K562 (cell line): ENCODE data around the gene DNAJB13. TPM values are rescaled to one million over a fixed set of nuclear protein-coding genes. Genes with fewer than 3 reads are reported as not detected.

Experiments
- ARID1B ChIP-seq: fragments of 450-650 bp; IDR thresholded peaks from 2 replicates; pipeline ENCODE4 v1.6.1; 2016; ENCODE audit warnings: antibody characterized with exemption, mild to moderate bottlenecking, inconsistent platforms
- ATF4 ChIP-seq: fragments of 450-650 bp; formaldehyde crosslinking; IDR thresholded peaks from 2 replicates; pipeline ENCODE4 v1.4.0; 2022; ENCODE audit warnings: mild to moderate bottlenecking, moderate library complexity
- ATF6 ChIP-seq: sonication (generic); formaldehyde crosslinking; IDR thresholded peaks from 2 replicates; pipeline ENCODE4 v1.4.0; 2020; ENCODE audit warnings: mild to moderate bottlenecking, missing genetic modification reagents
- CBX3 ChIP-seq, 2 experiments: IDR thresholded peaks; 1 replicate in 1 of 2; 2 replicates in 1 of 2; pipeline ENCODE4 v1.6.1; 2012; ENCODE audit warnings: inconsistent platforms in 2 of 2, low read length in 2 of 2, borderline replicate concordance in 1 of 2, control low read depth in 1 of 2
- CEBPB ChIP-seq: fragments of 450-650 bp; IDR thresholded peaks from 2 replicates; pipeline ENCODE4 v1.6.1; 2016; ENCODE audit warnings: missing genetic modification characterization, missing compliant biosample characterization
- CTBP1 ChIP-seq: fragments of 450-650 bp; IDR thresholded peaks from 2 replicates; pipeline ENCODE4 v1.6.1; 2016; ENCODE audit warnings: borderline replicate concordance
- HMG20A ChIP-seq: fragments of 450-650 bp; formaldehyde crosslinking; conservative IDR thresholded peaks from 2 replicates; pipeline ENCODE4 v1.4.0; 2020; ENCODE audit warnings: mild to moderate bottlenecking, mixed read lengths
- PTBP1 ChIP-seq: fragments of 200-400 bp; formaldehyde crosslinking; IDR thresholded peaks from 2 replicates; pipeline ENCODE4 v1.6.1; 2017; ENCODE audit warnings: low read depth, low read length
- RBM39 ChIP-seq: fragments of 200-400 bp; formaldehyde crosslinking; optimal IDR thresholded peaks from 2 replicates; pipeline ENCODE3; 2018; ENCODE audit warnings: low read depth, low read length
- TBL1XR1 ChIP-seq, 2 experiments: IDR thresholded peaks; 2 replicates each; pipeline ENCODE4 v1.6.1; 2012; ENCODE audit warnings: improper control_type of control experiment in 2 of 2, low read length in 2 of 2, mild to moderate bottlenecking in 1 of 2
- YY1 ChIP-seq, 3 experiments: IDR thresholded peaks; 2 replicates each; pipeline ENCODE4 v1.6.1; 2011; ENCODE audit warnings: low read length in 2 of 3, mild to moderate bottlenecking in 2 of 3, moderate library complexity in 2 of 3, borderline replicate concordance in 1 of 3, control low read depth in 1 of 3, low read depth in 1 of 3; ENCODE audit not compliant: insufficient read depth in 3 of 3, insufficient replicate concordance in 2 of 3, control insufficient read depth in 1 of 3, insufficient read length in 1 of 3; ENCODE audit errors: extremely low read depth in 1 of 3
- ZNF41 ChIP-seq: fragments of 250-450 bp; sonication (Bioruptor Pico); conservative IDR thresholded peaks from 2 replicates; pipeline ENCODE4 v1.4.0; 2020; ENCODE audit warnings: mild to moderate bottlenecking
- ZNF431 ChIP-seq: sonication (generic); formaldehyde crosslinking; IDR thresholded peaks from 2 replicates; pipeline ENCODE4 v1.8.0; 2022; ENCODE audit warnings: mild to moderate bottlenecking, missing genetic modification reagents
- polyA plus RNA-seq, 8 experiments: library from polyadenylated mRNA; depleted of rRNA in 4 of 8; stranded (reverse) in 5 of 8; unstranded in 3 of 8; fragments of >200 nt; fragmentation: Nextera tagmentation in 2 of 8; fragmentation: Illumina TruSeq in 1 of 8; extraction: Ambion mirVana in 2 of 8; extraction: Trizol in 1 of 8; gene quantifications; 2 replicates each; pipeline versions ENCODE4 v1.2.1 to v1.2.3, GENCODE V29; 2011 to 2014; ENCODE audit warnings: inconsistent platforms in 1 of 8, missing spikeins in 1 of 8
- total RNA-seq, 7 experiments: library from RNA; depleted of rRNA in 6 of 7; stranded (reverse); fragments of >200 nt in 6 of 7; fragmentation: Illumina TruSeq in 2 of 7; extraction: Trizol in 2 of 7; gene quantifications; 2 replicates each; pipeline versions ENCODE4 v1.2.1 to v1.2.3, GENCODE V29; 2011 to 2021; ENCODE audit warnings: low replicate concordance in 1 of 7
- TF ChIP-seq, protein P1 (sequence below): fragments of 250-450 bp; sonication (Bioruptor Pico); IDR thresholded peaks from 2 replicates; pipeline ENCODE4 v1.8.0; 2022; ENCODE audit warnings: moderate library complexity, mild to moderate bottlenecking, inconsistent platforms
- TF ChIP-seq, protein P2 (sequence below): fragments of 450-650 bp; formaldehyde crosslinking; IDR thresholded peaks from 2 replicates; pipeline ENCODE4 v1.4.0; 2020; ENCODE audit warnings: mild to moderate bottlenecking
- TF ChIP-seq, protein P3 (sequence below), 2 experiments: IDR thresholded peaks; 2 replicates each; pipeline ENCODE4 v1.6.1; 2011; ENCODE audit warnings: borderline replicate concordance in 1 of 2, control low read depth in 1 of 2, low read depth in 1 of 2, low read length in 1 of 2, mild to moderate bottlenecking in 1 of 2, mixed read lengths in 1 of 2, moderate library complexity in 1 of 2; ENCODE audit not compliant: insufficient read depth in 1 of 2, insufficient read length in 1 of 2, poor library complexity in 1 of 2, severe bottlenecking in 1 of 2; ENCODE audit errors: extremely low read depth in 1 of 2
- TF ChIP-seq, protein P4 (sequence below): sonication (generic); formaldehyde crosslinking; IDR thresholded peaks from 2 replicates; pipeline ENCODE4 v1.8.0; 2022; ENCODE audit warnings: mild to moderate bottlenecking, missing genetic modification reagents

The DNAJB13 gene
- total and polyA plus RNA-seq, 9 of the 15 experiments (the other 6 are each of a cell fraction or from before 2014, with no cell fraction given): 0.14 TPM; not detected in 8

DNA sequence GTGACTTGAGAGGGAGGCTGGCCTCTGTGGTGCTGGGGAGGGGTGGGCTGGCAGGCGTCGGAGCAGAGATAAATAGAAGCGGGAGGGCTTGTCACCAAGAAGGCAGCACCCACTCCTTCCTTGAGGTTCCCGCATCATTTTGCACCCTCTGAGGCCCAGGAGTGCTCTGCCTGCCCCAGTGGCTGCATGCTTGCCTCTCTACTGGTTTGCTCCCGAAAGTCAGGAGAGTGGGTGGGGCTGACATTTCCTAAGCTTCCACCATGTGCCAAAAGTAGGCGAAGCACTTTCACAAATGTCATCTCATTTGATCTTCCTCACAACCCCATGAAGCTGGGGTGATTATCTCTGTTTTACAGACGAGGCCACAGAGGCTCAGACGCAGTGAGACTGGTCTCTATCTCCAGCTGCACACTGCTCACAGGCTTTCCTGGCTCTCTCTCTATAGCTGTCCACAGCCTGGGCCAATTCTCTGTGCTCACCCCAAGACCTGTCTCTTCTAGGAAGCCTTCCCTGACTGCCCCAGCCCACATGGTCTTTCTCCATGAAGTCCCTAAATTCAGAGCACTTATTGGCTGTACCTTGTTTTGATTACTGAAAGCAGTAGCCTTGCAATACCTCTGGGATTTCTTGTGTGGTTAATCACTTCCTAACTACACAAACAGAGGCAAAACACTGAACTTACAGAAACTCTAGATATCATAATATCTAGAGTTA, 60.7 kb downstream of the DNAJB13 start (continued):
- TF ChIP-seq, protein P1, sequence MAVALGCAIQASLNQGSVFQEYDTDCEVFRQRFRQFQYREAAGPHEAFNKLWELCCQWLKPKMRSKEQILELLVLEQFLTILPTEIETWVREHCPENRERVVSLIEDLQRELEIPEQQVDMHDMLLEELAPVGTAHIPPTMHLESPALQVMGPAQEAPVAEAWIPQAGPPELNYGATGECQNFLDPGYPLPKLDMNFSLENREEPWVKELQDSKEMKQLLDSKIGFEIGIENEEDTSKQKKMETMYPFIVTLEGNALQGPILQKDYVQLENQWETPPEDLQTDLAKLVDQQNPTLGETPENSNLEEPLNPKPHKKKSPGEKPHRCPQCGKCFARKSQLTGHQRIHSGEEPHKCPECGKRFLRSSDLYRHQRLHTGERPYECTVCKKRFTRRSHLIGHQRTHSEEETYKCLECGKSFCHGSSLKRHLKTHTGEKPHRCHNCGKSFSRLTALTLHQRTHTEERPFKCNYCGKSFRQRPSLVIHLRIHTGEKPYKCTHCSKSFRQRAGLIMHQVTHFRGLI: peak; percentile 69; the same call in 1 of the 2 replicates
- no peak for TF ChIP-seq HMG20A (CRISPR knock-in tag)
- TF ChIP-seq ATF6 (CRISPR knock-in tag): peak; percentile 97
- peak in 2 of 3 experiments; percentile 30 to 56 for TF ChIP-seq YY1 (IDR thresholded peaks at IDR 0.05; ENCODE audit: borderline replicate concordance in 1 of 3, control insufficient read depth in 1 of 3, extremely low read depth in 1 of 3, insufficient read depth in 3 of 3, insufficient read length in 1 of 3, insufficient replicate concordance in 2 of 3, low read depth in 1 of 3, low read length in 2 of 3)
- TF ChIP-seq TBL1XR1 (IDR thresholded peaks at IDR 0.05; ENCODE audit: low read length in 2 of 2): peak; percentile 88 to 95; a peak in 3 of 4 replicates
- TF ChIP-seq PTBP1: peak; percentile 88
- TF ChIP-seq, protein P2, sequence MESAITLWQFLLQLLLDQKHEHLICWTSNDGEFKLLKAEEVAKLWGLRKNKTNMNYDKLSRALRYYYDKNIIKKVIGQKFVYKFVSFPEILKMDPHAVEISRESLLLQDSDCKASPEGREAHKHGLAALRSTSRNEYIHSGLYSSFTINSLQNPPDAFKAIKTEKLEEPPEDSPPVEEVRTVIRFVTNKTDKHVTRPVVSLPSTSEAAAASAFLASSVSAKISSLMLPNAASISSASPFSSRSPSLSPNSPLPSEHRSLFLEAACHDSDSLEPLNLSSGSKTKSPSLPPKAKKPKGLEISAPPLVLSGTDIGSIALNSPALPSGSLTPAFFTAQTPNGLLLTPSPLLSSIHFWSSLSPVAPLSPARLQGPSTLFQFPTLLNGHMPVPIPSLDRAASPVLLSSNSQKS (CRISPR knock-in tag): 0 out of 2 replicates have a peak, but pooled peaks have one; percentile 16
- peak; percentile 50 for TF ChIP-seq RBM39
- TF ChIP-seq ZNF431 (CRISPR knock-in tag): peak; percentile 83
- TF ChIP-seq ATF4 (CRISPR knock-in tag): peak; percentile 58
- TF ChIP-seq CBX3 (IDR thresholded peaks at IDR 0.05; ENCODE audit: borderline replicate concordance in 1 of 2, low read length in 2 of 2): peak in 1 of 2 experiments; percentile 99; a peak in 2 of 3 replicates
- peak; percentile 75 for TF ChIP-seq ZNF41 (CRISPR knock-in tag)
- TF ChIP-seq, protein P3, sequence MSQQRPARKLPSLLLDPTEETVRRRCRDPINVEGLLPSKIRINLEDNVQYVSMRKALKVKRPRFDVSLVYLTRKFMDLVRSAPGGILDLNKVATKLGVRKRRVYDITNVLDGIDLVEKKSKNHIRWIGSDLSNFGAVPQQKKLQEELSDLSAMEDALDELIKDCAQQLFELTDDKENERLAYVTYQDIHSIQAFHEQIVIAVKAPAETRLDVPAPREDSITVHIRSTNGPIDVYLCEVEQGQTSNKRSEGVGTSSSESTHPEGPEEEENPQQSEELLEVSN (IDR thresholded peaks at IDR 0.05; ENCODE audit: borderline replicate concordance in 1 of 2, extremely low read depth in 1 of 2, insufficient read depth in 1 of 2, insufficient read length in 1 of 2, low read depth in 1 of 2, low read length in 1 of 2, poor library complexity in 1 of 2, severe bottlenecking in 1 of 2): peak; percentile 97 to 98
- TF ChIP-seq, protein P4, sequence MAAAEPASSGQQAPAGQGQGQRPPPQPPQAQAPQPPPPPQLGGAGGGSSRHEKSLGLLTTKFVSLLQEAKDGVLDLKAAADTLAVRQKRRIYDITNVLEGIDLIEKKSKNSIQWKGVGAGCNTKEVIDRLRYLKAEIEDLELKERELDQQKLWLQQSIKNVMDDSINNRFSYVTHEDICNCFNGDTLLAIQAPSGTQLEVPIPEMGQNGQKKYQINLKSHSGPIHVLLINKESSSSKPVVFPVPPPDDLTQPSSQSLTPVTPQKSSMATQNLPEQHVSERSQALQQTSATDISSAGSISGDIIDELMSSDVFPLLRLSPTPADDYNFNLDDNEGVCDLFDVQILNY (CRISPR knock-in tag): peak; percentile 64; the same call in 1 of the 2 replicates
- peak; percentile 80; the same call in 1 of the 2 replicates for TF ChIP-seq CTBP1
- TF ChIP-seq ARID1B: peak; percentile 99
- TF ChIP-seq CEBPB: peak; percentile 60
